Mesenchymal stem cell (in vitro differentiated cells and primary cell): ENCODE data around the gene NCOA1.

ENCODE experiments used
- DNase-seq: peaks from one replicate; pipeline ENCODE4 v3.0.0-alpha.2; 2013
- H2AFZ ChIP-seq: one replicate; pipeline ENCODE4 v1.6.1; 2013; ENCODE audit warnings: low read depth, mild to moderate bottlenecking, control low read depth, inconsistent platforms, low read length, moderate library complexity
- H2AK5ac ChIP-seq: 2 replicates; pipeline ENCODE4 v1.6.1; 2013; ENCODE audit warnings: low read length, moderate library complexity, mild to moderate bottlenecking, inconsistent platforms; ENCODE audit not compliant: severe bottlenecking
- H2BK120ac ChIP-seq: one replicate; pipeline ENCODE4 v1.6.1; 2013; ENCODE audit warnings: low read depth, mild to moderate bottlenecking, inconsistent platforms, low read length, moderate library complexity
- H2BK12ac ChIP-seq, 2 experiments: one replicate each; pipeline ENCODE4 v1.6.1; 2013; ENCODE audit warnings: inconsistent platforms in 2 of 2, low read length in 2 of 2, mild to moderate bottlenecking in 2 of 2, moderate library complexity in 2 of 2, control low read depth in 1 of 2
- H2BK15ac ChIP-seq: one replicate; pipeline ENCODE4 v1.6.1; 2013; ENCODE audit warnings: mild to moderate bottlenecking, low read depth, inconsistent platforms; ENCODE audit not compliant: poor library complexity, severe bottlenecking
- H2BK5ac ChIP-seq: 2 replicates; pipeline ENCODE4 v1.6.1; 2013; ENCODE audit warnings: low read depth, mild to moderate bottlenecking, low read length, control low read depth, inconsistent platforms; ENCODE audit not compliant: poor library complexity, severe bottlenecking
- H3K14ac ChIP-seq, 2 experiments: one replicate each; pipeline ENCODE4 v1.6.1; 2013; ENCODE audit warnings: inconsistent platforms in 2 of 2, low read length in 2 of 2, control low read depth in 1 of 2, mild to moderate bottlenecking in 1 of 2, moderate library complexity in 1 of 2
- H3K18ac ChIP-seq, 2 experiments: one replicate each; pipeline ENCODE4 v1.6.1; 2013; ENCODE audit warnings: inconsistent platforms in 2 of 2, low read length in 2 of 2, control low read depth in 1 of 2, low read depth in 1 of 2, mild to moderate bottlenecking in 1 of 2
- H3K23ac ChIP-seq, 2 experiments: one replicate each; pipeline ENCODE4 v1.6.1; 2013; ENCODE audit warnings: inconsistent platforms in 2 of 2, low read length in 2 of 2, mild to moderate bottlenecking in 2 of 2, moderate library complexity in 2 of 2, control low read depth in 1 of 2
- H3K27ac ChIP-seq: 2 replicates; pipeline ENCODE4 v1.5.1; 2013; ENCODE audit warnings: mild to moderate bottlenecking, moderate library complexity, low read length, control low read depth, inconsistent platforms; ENCODE audit not compliant: poor library complexity, severe bottlenecking
- H3K27me3 ChIP-seq, 2 experiments: 2 replicates each; pipeline versions ENCODE4 v1.6.1 to v1.7.0; 2013; ENCODE audit warnings: low read length in 2 of 2, mild to moderate bottlenecking in 2 of 2, moderate library complexity in 2 of 2, control low read depth in 1 of 2, inconsistent platforms in 1 of 2; ENCODE audit not compliant: control insufficient read depth in 1 of 2, insufficient read depth in 1 of 2
- H3K36me3 ChIP-seq, 2 experiments: 2 replicates each; pipeline versions ENCODE4 v1.6.1 to v1.7.0; 2013; ENCODE audit warnings: low read length in 2 of 2, control low read depth in 1 of 2, inconsistent platforms in 1 of 2, low read depth in 1 of 2, mild to moderate bottlenecking in 1 of 2; ENCODE audit not compliant: insufficient read depth in 2 of 2, control insufficient read depth in 1 of 2
- H3K4ac ChIP-seq, 2 experiments: one replicate each; pipeline ENCODE4 v1.6.1; 2013; ENCODE audit warnings: inconsistent platforms in 2 of 2, low read length in 2 of 2, mild to moderate bottlenecking in 2 of 2, moderate library complexity in 2 of 2, control low read depth in 1 of 2, low read depth in 1 of 2
- H3K4me1 ChIP-seq: 2 replicates; pipeline ENCODE4 v1.6.1; 2013; ENCODE audit warnings: low read depth, low read length, control low read depth; ENCODE audit not compliant: control insufficient read depth, insufficient read depth
- H3K4me2 ChIP-seq: 2 replicates; pipeline ENCODE4 v1.6.1; 2013; ENCODE audit warnings: low read length, mild to moderate bottlenecking, inconsistent platforms; ENCODE audit not compliant: poor library complexity, severe bottlenecking
- H3K4me3 ChIP-seq, 2 experiments: 2 replicates each; pipeline versions ENCODE4 v1.5.1 to v1.7.0; 2013; ENCODE audit warnings: low read length in 2 of 2, mild to moderate bottlenecking in 2 of 2, control low read depth in 1 of 2, low read depth in 1 of 2; ENCODE audit not compliant: insufficient read depth in 1 of 2
- H3K79me1 ChIP-seq: replicated peaks from 2 replicates; pipeline ENCODE4 v1.6.1; 2013; ENCODE audit warnings: mild to moderate bottlenecking, control low read depth, low read length, inconsistent platforms; ENCODE audit not compliant: poor library complexity, severe bottlenecking
- H3K9ac ChIP-seq: 2 replicates; pipeline ENCODE4 v1.7.0; 2013; ENCODE audit warnings: mild to moderate bottlenecking, low read length, moderate library complexity
- H3K9me3 ChIP-seq: 2 replicates; pipeline ENCODE4 v1.7.0; 2013; ENCODE audit warnings: mild to moderate bottlenecking, low read length; ENCODE audit not compliant: control insufficient read depth
- H4K8ac ChIP-seq: one replicate; pipeline ENCODE4 v1.6.1; 2013; ENCODE audit warnings: inconsistent platforms, mild to moderate bottlenecking, low read length, moderate library complexity
- H4K91ac ChIP-seq: one replicate; pipeline ENCODE4 v1.6.1; 2013; ENCODE audit warnings: mild to moderate bottlenecking, low read length, inconsistent platforms
- WGBS: methylation state at CpG from one replicate; pipeline ENCODE4 v1.1.7; 2013; ENCODE audit warnings: mixed read lengths; 5-methylcytosine and 5-hydroxymethylcytosine counted together

The NCOA1 gene

GRCh38 chr2:24787532-24787931, 296.5 kb downstream of the NCOA1 start:
- no peak overlapping the region for H2AK5ac ChIP-seq
- peaks cover 11 to 18% of the 10 kb centered on the region in 2 experiments for H3K36me3 ChIP-seq
- H3K79me1 ChIP-seq = peaks cover under 1% of the 10 kb centered on the region
- no peaks in the 10 kb centered on the region for H3K27me3 ChIP-seq
- H3K9me3 ChIP-seq = peaks cover 4% of the 10 kb centered on the region
- H2BK120ac ChIP-seq = no peak overlapping the region
- no peak overlapping the region for H2BK12ac ChIP-seq
- H2AFZ ChIP-seq = no peak overlapping the region
- no peak overlapping the region for H3K14ac ChIP-seq
- no peak overlapping the region for H2BK5ac ChIP-seq
- 82% methylated on average over 2 of the region's 2 CpGs for WGBS
- no peak overlapping the region for H3K9ac ChIP-seq
- DNase-seq = no peak
- H4K8ac ChIP-seq = no peak overlapping the region
- H3K18ac ChIP-seq = no peak overlapping the region
- H3K4ac ChIP-seq = no peak overlapping the region
- no peak overlapping the region for H2BK15ac ChIP-seq
- H3K4me1 ChIP-seq = no peaks in the 10 kb centered on the region
- no peak overlapping the region for H4K91ac ChIP-seq
- H3K27ac ChIP-seq = no peak overlapping the region
- no peak overlapping the region for H3K4me3 ChIP-seq
- no peak overlapping the region for H3K4me2 ChIP-seq
- H3K23ac ChIP-seq = no peak overlapping the region

- H3K14ac ChIP-seq = no peak overlapping the region
- no peak overlapping the region for H3K18ac ChIP-seq
- no peak for DNase-seq
- H2AFZ ChIP-seq = no peak overlapping the region
- H2BK12ac ChIP-seq = no peak overlapping the region
- no peaks in the 10 kb centered on the region for H3K27me3 ChIP-seq
- H3K23ac ChIP-seq = no peak overlapping the region
- H3K4me1 ChIP-seq = no peaks in the 10 kb centered on the region
- no peak overlapping the region for H4K91ac ChIP-seq
- no peak overlapping the region for H2AK5ac ChIP-seq
- no peak overlapping the region for H3K4ac ChIP-seq
- WGBS = 56% methylated on average over 3 of the region's 3 CpGs
- H3K36me3 ChIP-seq = peaks cover 11 to 18% of the 10 kb centered on the region in 2 experiments
- H3K79me1 ChIP-seq = peaks cover 3% of the 10 kb centered on the region
- no peak overlapping the region for H3K9ac ChIP-seq
- no peak overlapping the region for H3K27ac ChIP-seq
- H2BK5ac ChIP-seq = no peak overlapping the region
- no peak overlapping the region for H2BK120ac ChIP-seq
- H3K4me2 ChIP-seq = no peak overlapping the region
- no peak overlapping the region for H3K4me3 ChIP-seq
- H3K9me3 ChIP-seq = peaks cover 4% of the 10 kb centered on the region
- H2BK15ac ChIP-seq = no peak overlapping the region
- no peak overlapping the region for H4K8ac ChIP-seq
These were observed 297.8 kb downstream of the NCOA1 start for GRCh38 chr2:24788816-24789215.

DNA sequence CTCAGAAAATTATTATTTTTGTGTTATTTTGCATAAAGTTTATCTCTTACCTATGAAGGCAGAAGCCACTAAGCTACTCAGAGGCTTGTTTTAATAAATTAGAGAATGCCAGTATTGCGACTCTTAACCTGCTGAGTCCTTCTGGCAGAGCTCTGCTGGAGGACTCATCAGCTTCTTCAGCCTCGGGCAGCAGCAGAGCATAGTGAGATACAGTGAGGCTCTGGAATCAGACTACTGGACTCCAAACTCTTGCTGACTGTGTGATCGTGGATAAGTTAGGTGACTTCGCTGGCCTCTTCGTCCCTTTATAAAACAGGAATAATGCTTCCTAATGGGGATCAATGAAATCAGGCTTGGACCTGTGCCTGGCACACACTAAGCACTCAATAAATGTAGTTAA, 300.4 kb downstream of the NCOA1 start:
- 99% methylated on average over 5 of the region's 5 CpGs for WGBS

GRCh38 chr2:24792542-24792873, 301.5 kb downstream of the NCOA1 start:
- H3K9me3 ChIP-seq = no peaks in the 10 kb centered on the region
- peak overlapping the region in 1 of 2 experiments; percentile 99 for H3K4ac ChIP-seq
- H3K4me2 ChIP-seq = peak overlapping the region; percentile 69
- no peak overlapping the region for H2AK5ac ChIP-seq
- H2BK120ac ChIP-seq = peak overlapping the region; percentile 6
- H3K4me1 ChIP-seq = peaks cover 2% of the 10 kb centered on the region
- no peaks in the 10 kb centered on the region for H3K27me3 ChIP-seq
- no peak overlapping the region for H4K8ac ChIP-seq
- peaks cover 8% of the 10 kb centered on the region for H3K79me1 ChIP-seq
- H2BK12ac ChIP-seq = no peak overlapping the region
- H2AFZ ChIP-seq = peak overlapping the region; percentile 29
- H4K91ac ChIP-seq = no peak overlapping the region
- H3K14ac ChIP-seq = no peak overlapping the region
- no peak overlapping the region for H2BK15ac ChIP-seq
- H3K27ac ChIP-seq = peak overlapping the region; percentile 93
- WGBS = 0% methylated on average over 5 of the region's 6 CpGs
- H3K4me3 ChIP-seq = peak overlapping the region; percentile 89 to 96
- no peak for DNase-seq
- peak overlapping the region; percentile 46 to 81 for H3K18ac ChIP-seq
- no peak overlapping the region for H2BK5ac ChIP-seq
- H3K9ac ChIP-seq = peak overlapping the region; percentile 96
- H3K23ac ChIP-seq = no peak overlapping the region
- peaks cover 16 to 18% of the 10 kb centered on the region in 2 experiments for H3K36me3 ChIP-seq

More for the DNA sequence above, 300.4 kb downstream of the NCOA1 start:
- H3K79me1 ChIP-seq = peaks cover 3% of the 10 kb centered on the region
- no peak overlapping the region for H3K18ac ChIP-seq
- H2AK5ac ChIP-seq = no peak overlapping the region
- H2BK5ac ChIP-seq = no peak overlapping the region
- no peak overlapping the region for H3K23ac ChIP-seq
- H3K4me3 ChIP-seq = no peak overlapping the region
- H2BK15ac ChIP-seq = no peak overlapping the region
- DNase-seq = no peak
- no peak overlapping the region for H3K14ac ChIP-seq
- no peak overlapping the region for H4K8ac ChIP-seq
- no peaks in the 10 kb centered on the region for H3K9me3 ChIP-seq
- H2AFZ ChIP-seq = no peak overlapping the region
- no peak overlapping the region for H4K91ac ChIP-seq
- no peaks in the 10 kb centered on the region for H3K27me3 ChIP-seq
- no peak overlapping the region for H3K4me2 ChIP-seq
- H2BK120ac ChIP-seq = no peak overlapping the region
- H3K4ac ChIP-seq = no peak overlapping the region
- H3K36me3 ChIP-seq = peaks cover 11 to 18% of the 10 kb centered on the region in 2 experiments
- peaks cover 2% of the 10 kb centered on the region for H3K4me1 ChIP-seq
- peak overlapping the region; percentile 96 for H3K9ac ChIP-seq
- H2BK12ac ChIP-seq = no peak overlapping the region
- H3K27ac ChIP-seq = no peak overlapping the region
